UCSD-AML1 (cell line): Measurements from ENCODE around the gene TMOD2.

Experiments used
- DNase-seq: peaks from one replicate; lab custom pipeline; 2025; ENCODE audit not compliant: unreplicated experiment; lab: John Stamatoyannopoulos, UW

The TMOD2 gene

GRCh38 chr15:51812598-51812997, 61.2 kb downstream of the TMOD2 start:
- DNase-seq, result no peak

- DNase-seq, result no peak
Measured at GRCh38 chr15:51814606-51815005, 63.2 kb downstream of the TMOD2 start.

GRCh38 chr15:51816611-51817010, 65.2 kb downstream of the TMOD2 start:
- DNase-seq, result no peak

DNA sequence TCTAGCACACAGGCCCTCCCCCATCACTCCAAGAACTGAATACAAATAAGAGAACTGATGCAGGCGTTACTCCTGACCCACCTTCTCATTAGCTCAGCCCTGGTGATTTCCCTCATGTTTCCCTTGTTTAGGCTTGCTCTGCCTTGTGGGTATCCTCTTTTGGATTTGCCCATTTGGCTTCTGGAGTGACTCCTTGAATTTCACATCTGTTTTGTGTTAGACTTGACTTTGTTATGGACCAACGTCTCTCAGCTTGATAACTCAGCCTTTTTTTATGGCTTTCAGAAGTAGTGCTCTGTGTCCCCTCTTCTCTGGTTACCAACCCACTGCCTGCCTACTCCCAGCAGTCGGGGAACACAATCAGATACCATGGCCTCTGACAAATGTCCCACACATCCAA, 66.8 kb downstream of the TMOD2 start:
- no peak for DNase-seq

GRCh38 chr15:51825698-51826097, 74.3 kb downstream of the TMOD2 start:
- DNase-seq, result no peak

DNA sequence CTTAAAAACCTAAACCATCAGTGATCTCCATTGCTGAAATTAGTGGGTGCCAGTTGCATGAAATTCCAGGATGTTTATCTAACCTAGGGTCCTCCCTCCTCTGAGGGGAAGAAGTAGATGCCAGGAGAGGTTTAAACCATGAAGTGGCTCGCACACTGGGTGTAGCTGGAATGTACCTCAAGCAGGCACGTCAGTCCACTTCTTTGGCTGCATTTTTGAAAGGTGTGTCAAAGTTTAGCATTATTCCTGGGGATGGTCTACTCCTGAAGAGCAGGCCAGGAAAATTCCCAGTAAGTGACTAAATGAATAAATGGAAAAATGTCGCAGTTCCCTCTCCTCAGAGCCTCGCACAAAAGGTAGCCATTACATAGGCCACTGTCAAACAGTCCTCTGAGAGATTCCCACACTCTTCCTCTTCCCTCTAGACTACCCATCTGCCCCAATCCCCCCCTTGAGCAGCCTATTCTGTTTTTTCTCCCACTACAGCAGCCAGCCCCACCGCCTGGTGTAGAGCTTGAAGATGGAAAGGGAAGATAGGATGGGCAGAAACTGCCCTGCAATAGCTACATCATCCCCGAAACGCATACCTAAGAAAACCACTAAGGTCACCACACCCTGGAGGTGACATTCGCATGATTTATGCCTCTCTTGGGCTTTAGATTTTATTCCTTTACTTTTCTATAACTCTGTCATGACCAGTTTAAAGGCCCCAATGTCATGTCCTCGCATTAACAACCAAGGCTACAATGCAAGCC, 77.4 kb downstream of the TMOD2 start:
- no peak for DNase-seq

DNA sequence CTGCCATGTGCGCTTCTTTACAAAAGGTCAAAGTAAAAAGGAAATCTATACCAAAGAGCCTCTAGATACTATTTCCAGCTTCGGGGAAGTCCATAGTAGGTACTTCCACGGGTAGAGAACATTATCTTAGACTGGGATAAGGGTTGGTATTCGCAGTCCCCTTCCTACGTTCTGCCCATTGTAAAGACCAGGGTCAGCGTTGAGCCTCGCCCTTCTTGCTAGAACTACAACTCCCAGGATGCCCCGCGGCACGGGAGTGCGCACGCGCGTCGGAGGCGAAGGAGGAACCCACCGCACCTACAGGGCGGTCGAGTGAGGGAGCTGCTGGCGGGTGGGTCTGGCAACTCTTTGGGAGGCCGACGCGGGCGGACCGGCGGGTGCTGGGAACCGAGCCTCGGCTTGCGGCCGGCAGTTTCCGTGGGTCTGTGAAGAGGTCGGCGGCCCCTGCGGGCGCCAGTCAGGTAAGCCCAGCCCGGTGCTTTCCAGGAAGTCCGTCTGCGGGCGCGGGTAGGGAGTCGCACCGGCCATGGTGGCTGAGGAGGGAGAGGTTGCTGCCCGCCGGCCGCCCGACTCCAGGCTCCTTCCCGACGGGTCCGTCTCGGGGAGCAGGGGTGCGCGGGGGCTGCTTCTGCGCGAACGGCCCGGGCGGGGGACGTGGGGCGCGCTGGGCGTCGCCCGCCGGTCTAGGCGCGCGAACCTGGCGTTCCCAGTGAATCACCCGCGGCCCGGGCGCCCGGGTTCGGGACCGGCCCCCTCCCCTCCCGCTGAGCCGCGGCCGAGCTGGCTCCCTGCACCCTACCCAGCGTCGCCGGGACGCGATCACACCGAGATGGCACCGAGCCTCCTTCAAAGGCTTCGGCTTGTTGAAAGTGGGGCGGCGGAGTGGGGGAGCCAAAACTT, 78.2 kb downstream of the TMOD2 start, which contains the start of gene TMOD3:
TMOD3 (plus strand) TSS at position 278 of the 900 bp plus-strand sequence. CDS start 33,232 bp downstream, outside the sequence.
- DNase-seq, result peak; percentile 91

DNA sequence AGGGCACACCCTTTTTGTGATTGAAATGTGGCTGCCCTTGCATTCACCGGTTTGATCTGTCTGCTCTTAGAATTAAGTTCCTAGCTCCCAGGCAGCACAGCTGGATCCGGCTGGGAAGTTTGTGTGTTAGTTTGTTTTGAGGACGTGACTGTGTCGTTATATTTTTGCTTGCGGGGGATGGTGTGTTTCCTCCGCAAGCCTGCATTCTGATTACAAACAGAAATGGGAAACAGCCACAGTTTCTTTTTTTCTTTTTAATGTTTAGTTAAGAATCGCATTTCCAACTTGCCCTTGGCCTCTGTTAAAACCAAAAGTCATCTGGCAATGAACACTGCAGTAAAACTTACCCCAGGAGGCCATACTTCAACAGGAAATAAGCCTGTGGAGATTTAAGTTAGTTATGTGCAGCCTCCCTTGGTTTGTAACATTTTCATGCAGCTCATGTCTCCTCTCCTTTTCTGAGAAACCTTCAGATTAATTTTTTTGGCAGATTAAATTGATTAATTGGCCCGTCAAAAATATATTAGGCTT, 78.9 kb downstream of the TMOD2 start:
- DNase-seq, result no peak

GRCh38 chr15:51833772-51834171, 82.4 kb downstream of the TMOD2 start:
- no peak for DNase-seq

- no peak for DNase-seq
Measured at GRCh38 chr15:51837792-51838251, 86.4 kb downstream of the TMOD2 start.

- no peak for DNase-seq
Measured at GRCh38 chr15:51838270-51838669, 86.9 kb downstream of the TMOD2 start.

GRCh38 chr15:51840692-51841091, 89.3 kb downstream of the TMOD2 start:
- no peak for DNase-seq

GRCh38 chr15:51841406-51842040, 90.1 kb downstream of the TMOD2 start:
- peak; percentile 15 for DNase-seq

DNA sequence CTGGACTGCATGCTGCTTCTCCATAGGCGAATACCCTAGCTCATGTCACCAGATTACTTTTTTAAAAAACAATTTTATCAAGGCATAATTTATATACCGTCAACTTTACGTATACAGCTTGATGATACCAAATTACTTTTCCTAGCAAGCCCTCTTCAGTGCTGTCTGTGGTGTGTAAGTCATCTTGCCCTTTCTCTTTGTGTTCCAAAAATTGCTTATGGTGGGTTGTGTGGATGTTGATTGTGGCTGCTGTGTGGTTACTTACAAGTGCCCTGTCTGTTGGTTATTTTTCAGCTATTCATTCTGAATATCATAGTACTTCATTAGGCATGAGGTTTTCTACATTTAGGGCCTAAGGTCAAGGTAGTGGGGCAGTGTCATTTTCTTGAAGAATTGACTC, 90.9 kb downstream of the TMOD2 start:
- DNase-seq, result no peak

DNA sequence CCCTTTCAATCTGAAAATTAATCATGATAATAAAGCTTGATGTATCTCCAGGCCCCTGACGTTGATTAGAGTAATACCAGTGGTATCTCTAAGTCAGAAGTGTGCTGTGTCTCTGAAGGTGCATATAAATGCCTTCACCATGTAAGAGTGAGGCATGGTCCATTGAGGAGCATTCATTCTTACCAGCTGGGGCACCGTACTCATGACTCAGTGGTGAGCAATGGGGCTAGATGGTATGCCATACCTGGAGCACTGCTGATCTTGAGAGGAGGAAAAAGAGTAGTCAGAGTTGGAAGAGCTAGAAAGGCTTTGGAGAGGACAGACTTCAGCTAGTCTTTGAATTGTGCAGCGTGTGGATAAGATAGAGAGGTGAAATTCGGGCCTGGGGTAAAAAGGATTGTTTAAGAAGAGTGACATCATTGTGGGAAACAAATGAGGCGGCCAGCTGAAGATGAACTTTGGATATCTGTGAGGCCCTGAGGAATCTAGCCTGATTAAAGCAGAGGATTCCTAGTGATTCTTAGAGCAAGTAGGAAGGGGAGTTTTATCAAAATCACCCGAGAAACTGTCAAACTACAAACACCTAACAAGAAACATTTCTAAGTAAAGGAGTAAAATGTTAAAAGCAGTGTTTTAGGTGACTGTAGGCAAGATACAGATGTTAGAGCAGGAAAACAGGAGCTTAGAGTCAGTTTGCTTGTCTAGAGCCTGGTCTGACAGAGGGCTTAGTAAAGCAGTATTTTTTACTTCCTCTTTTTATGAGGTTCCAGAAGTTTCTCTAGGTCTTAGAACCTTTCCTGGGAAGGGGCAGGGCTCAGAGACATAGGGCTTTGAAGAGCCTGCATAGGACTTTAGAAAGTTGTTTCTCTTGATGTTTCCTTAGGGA, 91.7 kb downstream of the TMOD2 start:
- no peak for DNase-seq

DNA sequence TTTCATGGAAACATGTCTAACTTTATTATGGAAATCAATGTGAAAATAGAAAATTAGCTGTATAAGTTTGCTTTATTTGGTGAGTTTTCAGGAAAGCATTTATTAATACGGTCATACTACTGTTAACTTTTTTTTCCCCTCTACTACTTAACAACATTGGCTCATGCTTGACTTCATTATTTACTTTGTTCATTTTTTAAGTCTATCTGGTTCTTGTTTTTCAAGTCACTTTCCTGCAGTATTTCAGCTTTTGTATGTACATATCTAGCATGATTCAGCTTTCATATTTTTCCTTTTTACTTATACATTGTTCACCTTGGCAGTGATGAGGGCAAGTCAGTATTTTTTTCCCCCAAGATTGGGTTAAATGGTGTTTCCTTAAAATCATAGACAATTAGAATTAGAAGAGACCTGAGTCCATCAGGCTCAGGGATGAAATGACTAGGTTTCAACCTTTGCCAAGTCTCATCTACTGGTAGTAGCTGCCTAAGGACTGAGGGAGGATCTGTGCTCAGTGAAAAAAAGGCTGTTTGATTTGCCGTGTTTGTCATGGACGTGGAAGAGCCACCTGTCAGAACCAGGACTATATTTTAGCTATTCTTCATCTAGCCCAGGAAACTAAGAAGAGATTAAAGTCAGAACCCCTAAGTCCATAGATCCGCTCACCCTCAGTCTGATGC, 93.5 kb downstream of the TMOD2 start:
- no peak for DNase-seq

GRCh38 chr15:51846066-51846462, 94.7 kb downstream of the TMOD2 start:
- no peak for DNase-seq

DNA sequence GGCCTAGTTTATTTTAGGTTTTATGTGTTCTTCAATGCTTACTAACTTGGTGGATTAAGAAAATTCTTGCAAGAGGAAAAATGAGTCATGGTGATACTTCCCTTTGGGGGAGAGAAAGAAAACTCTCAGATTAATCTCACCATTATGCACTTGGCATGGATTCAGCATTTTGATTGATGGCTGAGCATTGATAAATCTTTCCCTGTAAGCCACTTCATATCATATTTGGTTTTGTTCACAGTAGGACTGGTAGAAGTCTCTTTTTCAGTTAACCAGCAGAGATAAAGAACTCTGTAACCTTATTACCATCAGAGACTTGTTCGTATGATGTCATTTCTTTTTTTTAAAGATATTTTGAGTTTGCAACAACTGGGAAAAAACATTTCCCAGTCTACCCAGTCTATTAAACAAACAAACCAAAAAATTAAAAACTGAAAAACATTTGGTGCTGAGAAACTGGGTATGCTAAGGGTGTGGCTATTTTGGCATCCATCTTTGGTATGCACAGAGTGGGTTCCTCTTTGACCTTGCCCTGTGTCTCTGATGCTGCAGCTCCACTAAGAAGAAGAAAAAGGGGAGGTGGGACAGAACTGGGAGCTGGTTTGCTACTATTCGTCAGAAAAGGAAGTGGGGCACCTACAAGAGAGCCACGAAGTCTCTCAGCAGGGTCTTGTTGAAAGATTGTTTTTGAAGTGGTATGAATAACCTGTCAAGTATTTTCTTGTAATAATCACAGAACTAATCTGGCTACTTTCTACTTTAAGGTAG, 95.2 kb downstream of the TMOD2 start:
- no peak for DNase-seq

DNA sequence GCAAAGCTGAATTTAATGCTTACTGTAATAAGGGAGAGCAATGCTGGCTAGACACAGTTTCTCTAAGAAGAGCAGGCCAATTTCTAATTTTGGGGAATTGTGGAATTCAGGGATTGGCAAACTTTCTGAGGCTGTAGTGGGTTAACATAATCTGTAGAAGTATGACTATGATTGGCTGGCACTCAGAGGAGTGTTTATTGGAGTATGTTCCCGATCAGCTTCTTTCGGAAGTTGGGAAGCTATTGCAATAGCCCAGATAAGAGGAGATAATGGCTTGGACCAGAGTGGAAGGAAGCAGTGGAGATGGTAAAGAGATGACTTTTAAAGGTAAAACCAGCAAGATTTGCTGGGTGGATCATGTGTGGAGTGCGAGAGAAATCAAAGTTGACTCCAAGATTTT, 97.4 kb downstream of the TMOD2 start:
- no peak for DNase-seq
